ENCODE measurements around the gene HCAR3.
"Not testable (repeated sequence)": the region's sequence is repeated elsewhere in the genome, so short reads cannot be mapped to it uniquely, and the experiment has no call there.

The HCAR3 gene

DNA sequence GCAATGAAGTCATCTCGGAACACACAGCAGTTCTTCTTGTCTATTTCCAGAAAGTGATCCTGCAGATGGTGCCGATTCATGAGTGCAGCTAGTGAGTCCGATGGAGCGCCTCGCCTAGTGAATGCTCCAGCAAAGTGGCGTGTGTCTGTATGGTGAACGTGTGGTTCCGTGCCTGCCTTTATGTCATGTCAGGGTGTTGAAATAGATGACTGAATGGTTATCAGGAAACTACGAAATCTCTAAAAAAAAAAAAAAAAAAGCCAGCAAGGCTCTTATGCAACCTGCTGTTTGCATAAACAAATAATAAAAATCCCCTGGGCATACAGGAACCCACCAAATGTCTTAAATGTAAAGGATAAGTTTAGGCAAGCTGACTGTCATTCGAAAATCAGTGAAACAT lies at the start of gene HCAR3:
Gene HCAR3 (minus strand): TSS at position 154 of the 400 bp plus-strand sequence. CDS start 74 bp downstream, at position 80.
- DNase-seq (ENCODE audit: low read depth): not testable (repeated sequence)

GRCh38 chr12:122757568-122757967 lies 41.0 kb upstream of the HCAR3 start:
- no peak for DNase-seq (ENCODE audit: low read depth)

DNA sequence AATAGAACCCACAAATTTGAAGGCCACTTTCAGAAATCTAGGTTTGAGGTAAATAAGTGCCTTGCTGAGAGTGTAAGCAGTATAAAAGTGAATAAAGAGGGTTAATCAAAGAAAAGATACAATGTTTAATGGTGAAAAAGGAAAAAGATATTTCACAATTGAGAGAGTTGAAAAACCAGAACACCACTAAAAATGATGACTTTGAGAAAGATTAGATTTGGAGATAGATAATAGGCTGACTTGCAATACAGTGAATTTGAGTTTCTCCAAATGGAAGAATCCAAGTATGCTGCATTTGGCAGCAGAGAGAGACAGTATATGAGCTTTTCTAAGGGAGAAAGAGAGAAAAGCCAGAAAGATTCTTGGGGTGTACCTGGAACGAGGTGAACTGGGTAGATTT lies 38.2 kb upstream of the HCAR3 start:
- DNase-seq (ENCODE audit: low read depth): no peak

GRCh38 chr12:122753319-122753650 lies 36.7 kb upstream of the HCAR3 start:
- no peak for DNase-seq (ENCODE audit: low read depth)

DNA sequence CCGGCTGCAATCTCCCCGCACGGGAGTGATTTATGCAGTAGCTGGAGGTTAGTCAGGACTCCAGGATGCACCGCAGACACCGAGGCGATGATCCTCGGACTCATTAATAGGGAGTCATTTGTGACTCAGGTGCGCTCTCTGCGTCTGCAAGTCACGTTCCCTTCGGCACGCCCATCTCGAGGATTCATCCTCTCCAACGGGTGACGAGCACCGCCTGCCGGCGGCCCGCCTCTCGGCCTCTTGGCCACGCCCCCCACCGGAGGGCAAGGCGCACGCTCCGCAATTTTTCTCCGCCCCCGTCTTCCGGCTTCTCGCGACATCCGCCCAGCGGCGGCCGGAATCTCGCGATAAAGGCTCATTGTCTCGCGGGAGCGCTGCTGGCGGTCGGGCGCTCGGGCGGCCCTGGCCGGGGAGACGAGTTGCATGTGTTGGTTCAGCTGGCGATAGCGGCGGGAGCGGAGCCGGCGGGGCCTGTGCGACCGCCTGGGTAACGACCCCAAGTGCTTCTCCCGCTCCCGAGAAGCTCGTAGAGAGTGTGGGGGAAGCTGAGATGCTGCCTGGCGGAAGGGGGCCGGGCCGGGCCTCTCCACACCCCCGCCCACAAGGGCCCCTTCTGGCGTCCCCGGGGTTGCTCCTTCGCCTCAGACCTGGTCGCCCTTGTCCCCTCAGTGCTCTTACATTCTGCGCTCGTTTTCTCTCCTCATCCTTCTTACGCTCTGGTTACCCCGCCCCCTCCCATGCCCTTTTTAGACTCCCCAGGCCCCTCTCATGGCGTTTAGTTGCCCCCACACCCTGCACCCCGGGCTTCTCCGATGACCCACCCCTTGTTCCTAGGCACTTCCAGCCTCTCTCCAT lies 36.1 kb upstream of the HCAR3 start, which contains the start of gene DENR:
Gene DENR (plus strand): TSS at position 361 of the 855 bp plus-strand sequence. CDS start 878 bp downstream, outside the sequence.
- peak; percentile 90 for DNase-seq (ENCODE audit: low read depth)

DNA sequence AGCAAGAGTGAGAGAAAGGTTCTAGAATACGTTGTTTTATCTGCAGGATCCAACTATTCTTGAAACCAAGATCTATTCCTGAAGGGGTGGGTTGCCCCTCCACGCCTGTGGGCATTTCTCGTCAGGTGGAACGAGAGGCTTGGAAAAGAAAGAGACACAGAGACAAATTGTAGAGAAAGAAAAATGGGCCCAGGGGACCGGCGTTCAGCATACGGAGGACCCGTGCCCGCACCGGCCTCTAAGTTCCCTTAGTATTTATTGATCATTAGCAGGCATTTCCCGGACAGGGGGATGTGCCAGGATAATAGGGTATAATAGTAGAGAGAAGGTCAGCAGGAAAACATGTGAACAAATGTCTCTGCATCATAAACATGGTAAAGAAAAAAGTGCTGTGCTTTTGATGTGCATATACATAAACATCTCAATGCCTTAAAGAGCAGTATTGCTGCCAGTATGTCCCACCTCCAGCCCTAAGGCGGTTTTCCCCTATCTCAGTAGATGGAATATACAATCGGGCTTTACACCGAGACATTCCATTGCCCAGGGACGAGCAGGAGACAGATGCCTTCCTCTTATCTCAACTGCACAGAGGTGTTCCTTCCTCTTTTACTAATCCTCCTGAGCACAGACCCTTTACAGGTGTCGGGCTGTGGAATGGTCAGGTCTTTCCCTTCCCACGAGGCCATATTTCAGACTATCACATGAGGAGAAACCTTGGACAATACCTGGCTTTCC lies 34.3 kb upstream of the HCAR3 start:
- not testable (repeated sequence) for DNase-seq (ENCODE audit: low read depth)

DNA sequence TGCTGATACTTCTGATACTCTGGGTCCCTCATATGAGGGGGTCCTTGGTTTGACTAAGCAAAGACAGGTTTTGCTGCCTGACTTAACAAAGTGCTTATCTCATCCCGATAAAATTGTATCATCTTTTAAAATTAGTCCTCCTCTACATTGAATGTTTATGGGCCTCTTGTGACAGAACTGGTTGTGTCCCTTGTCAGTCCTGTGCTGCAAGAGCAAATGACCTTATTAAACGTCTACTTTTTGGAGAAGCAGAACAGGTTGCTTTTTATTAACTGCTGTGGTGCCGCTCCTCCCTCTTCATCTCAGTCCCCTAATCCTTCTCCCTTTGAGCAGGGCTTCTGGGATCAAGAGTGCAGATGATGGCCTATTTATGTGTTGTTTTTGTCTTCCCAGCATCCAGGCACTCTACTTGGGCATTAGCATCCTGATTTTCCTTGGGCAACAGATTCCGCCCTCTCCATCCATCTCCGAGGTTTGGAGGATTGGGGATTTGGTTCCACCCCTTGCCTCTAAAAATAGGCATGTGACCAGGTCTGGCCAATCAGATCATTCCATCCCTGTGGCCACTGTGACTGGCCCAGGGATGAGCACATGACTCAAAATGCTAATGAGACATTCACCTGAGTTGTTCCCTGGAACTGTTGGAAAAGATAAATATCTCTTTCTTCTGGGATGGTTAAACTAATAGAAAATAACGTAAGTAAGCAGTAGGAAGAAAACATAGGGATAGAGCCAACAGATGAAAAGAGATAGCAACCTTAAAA lies 33.1 kb upstream of the HCAR3 start:
- DNase-seq (ENCODE audit: low read depth): no peak

- DNase-seq (ENCODE audit: low read depth): no peak
These were observed 30.9 kb upstream of the HCAR3 start for GRCh38 chr12:122747224-122748135.

- no peak for DNase-seq (ENCODE audit: low read depth)
These were observed 27.4 kb upstream of the HCAR3 start for GRCh38 chr12:122743895-122744525.

- no peak for DNase-seq (ENCODE audit: low read depth)
These were observed 23.7 kb upstream of the HCAR3 start for GRCh38 chr12:122740351-122740750.

GRCh38 chr12:122738571-122738970 lies 22.0 kb upstream of the HCAR3 start:
- no peak for DNase-seq (ENCODE audit: low read depth)

DNA sequence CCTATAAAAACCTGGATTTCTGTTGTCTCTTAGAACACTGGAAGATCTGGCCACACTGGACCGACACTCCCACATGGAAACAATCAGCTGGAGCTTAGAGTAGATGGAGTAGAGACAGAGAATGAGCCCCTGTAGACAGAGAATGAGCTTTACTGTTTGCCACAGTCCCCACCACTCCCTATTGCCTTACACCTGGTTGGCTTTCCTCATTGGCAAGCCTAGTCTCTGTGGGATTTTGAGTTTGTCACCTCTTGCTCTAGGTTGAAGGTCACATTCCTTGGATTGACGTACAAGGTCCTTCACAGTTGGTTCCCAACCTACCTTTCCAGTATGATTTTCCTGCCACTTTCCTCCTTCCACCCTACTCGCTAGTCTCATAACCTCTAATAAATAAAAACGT lies 16.0 kb upstream of the HCAR3 start:
- no peak for DNase-seq (ENCODE audit: low read depth)

DNA sequence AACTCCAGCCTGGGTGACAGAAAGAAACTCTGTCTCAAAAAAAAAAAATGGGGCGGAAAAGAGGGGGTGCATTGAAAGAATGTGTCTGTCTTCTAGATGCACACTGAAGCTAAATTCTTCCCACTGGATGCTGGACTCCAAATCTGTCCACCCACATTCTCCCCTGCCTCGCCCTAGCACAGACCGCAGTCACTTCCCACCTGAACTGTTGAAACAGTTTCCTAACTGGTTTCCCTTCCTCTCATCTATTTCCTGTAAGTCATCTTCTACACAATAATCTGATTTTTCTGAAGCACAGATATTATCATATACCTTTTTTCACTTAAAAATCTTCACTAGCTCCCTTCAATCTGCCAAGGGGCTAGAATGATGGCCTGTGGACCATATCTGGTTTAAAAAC lies 15.6 kb upstream of the HCAR3 start:
- no peak for DNase-seq (ENCODE audit: low read depth)

DNA sequence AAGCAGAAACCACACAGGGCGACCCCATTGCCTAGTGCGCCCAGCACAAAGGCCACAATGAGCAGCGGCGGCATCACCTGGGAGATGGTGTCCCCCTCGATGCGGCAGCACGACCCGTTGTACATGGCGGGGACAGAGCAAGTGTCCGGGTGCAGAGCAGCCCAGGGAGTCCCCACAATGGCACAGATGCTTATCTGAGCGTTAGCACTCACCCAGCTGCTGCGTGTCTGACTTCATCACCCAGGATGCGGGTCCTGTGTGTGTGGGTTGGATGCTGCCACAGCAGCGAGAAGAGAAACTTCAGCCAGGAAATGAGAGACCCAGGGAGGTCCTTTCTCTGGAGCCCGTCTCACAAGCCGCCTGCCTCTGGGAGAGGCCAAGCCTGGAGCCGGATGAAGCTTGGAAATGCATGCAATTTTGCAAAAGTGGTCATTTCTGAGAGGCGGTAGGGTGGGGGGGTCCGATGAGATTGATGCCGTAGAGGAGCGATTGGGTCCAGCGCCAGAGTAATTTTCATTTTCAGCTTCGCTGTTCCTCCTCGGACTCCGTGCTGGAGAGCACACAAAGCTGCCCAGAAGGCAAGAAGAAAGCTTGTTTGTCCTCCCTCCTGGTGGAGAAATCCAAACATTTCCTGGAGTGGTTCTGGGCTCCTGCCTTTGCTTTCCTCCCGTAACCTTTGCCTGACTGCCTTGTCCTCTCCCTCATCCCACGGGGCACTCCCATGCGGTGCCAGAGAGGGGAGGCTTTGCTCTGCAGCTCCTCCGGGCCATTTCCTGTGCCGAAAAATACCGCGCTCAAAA lies 13.8 kb upstream of the HCAR3 start, which contains the start of gene HCAR1:
Gene HCAR1 (minus strand): TSS at position 630 of the 800 bp plus-strand sequence. CDS start 505 bp downstream, at position 125.
- DNase-seq (ENCODE audit: low read depth): no peak

GRCh38 chr12:122729583-122730214 lies 13.1 kb upstream of the HCAR3 start:
- DNase-seq (ENCODE audit: low read depth): no peak

GRCh38 chr12:122726080-122726558 lies 9.5 kb upstream of the HCAR3 start:
- no peak for DNase-seq (ENCODE audit: low read depth)

DNA sequence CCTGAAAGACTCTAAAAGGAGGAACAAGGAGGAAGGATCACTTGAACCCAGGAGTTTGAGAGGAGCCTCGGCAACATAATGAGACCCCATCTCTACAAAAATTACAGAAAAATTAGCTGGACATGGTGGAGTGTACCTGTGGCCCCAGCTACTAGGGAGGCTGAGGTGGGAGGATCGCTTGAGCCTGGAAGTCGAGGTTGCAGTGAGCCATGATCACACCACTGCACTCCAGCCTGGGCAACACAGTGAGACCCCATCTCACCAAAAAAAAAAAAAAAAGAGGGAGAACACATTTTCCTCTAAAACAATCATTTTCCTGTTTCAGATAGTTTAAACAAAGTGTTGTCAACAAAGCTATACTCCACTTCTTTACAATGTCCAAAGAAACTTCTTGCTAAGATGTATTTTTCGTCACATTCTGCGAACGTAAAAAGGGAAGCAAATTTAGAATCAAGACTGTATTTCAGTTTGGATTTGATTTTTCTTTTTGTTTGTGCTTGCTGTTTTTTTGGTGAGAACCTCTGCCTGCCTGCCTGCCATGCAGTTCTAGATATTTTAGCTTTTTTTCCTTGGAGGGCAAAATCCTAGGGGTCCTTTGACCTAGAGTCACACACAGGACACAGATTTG lies 9.0 kb upstream of the HCAR3 start:
- DNase-seq (ENCODE audit: low read depth): no peak

- no peak for DNase-seq (ENCODE audit: low read depth)
These were observed 8.1 kb upstream of the HCAR3 start for GRCh38 chr12:122724641-122725243.
